Testis (tissue), 3 donors: ENCODE measurements around the gene HYAL3. TPM values are rescaled to one million over a fixed set of nuclear protein-coding genes. Genes with fewer than 3 reads are reported as not detected.
"Not testable (repeated sequence)": the region's sequence is repeated elsewhere in the genome, so short reads cannot be mapped to it uniquely, and the experiment has no call there.

Experiments
- DNase-seq: peaks from one replicate; pipeline ENCODE4 v3.0.0-alpha.2; 2019
- H3K27ac ChIP-seq, 2 donors: fragments of 200-600 bp; sonication (generic); one replicate each; pipeline ENCODE4 v1.5.1; 2019
- H3K27me3 ChIP-seq: fragments of 200-600 bp; sonication (generic); one replicate; pipeline ENCODE4 v1.5.1; 2019
- H3K36me3 ChIP-seq: fragments of 200-600 bp; sonication (generic); one replicate; pipeline ENCODE4 v1.5.1; 2017; ENCODE audit warnings: low read depth; ENCODE audit errors: missing control alignments
- H3K4me1 ChIP-seq: fragments of 200-600 bp; sonication (generic); one replicate; pipeline ENCODE4 v1.5.1; 2019
- H3K4me3 ChIP-seq, 2 donors: fragments of 200-600 bp; sonication (generic); one replicate each; pipeline ENCODE4 v1.5.1; 2017 to 2019
- H3K9me3 ChIP-seq: fragments of 200-600 bp; sonication (generic); one replicate; pipeline ENCODE4 v1.5.1; 2017
- CTCF ChIP-seq, 3 experiments: fragments of 450-650 bp in 2 of 3; fragments of 200-600 bp in 1 of 3; sonication (generic) in 1 of 3; IDR thresholded peaks; one replicate each; pipeline ENCODE4 v1.5.1; 2016 to 2019; ENCODE audit warnings: antibody characterized with exemption in 3 of 3, mild to moderate bottlenecking in 2 of 3, moderate library complexity in 1 of 3
- POLR2A ChIP-seq: fragments of 450-650 bp; IDR thresholded peaks from one replicate; pipeline ENCODE4 v1.6.1; 2017; ENCODE audit warnings: antibody characterized with exemption, mild to moderate bottlenecking, moderate library complexity
- WGBS, 2 donors: methylation state at CpG; one replicate each; pipeline ENCODE4 v1.1.5; 2018; 5-methylcytosine and 5-hydroxymethylcytosine counted together
- intact Hi-C: fragments of 100-400 bp; cut with DNase I; formaldehyde crosslinking; loops from one replicate; pipeline ENCODE4 v1.15.1; 2023; ENCODE audit warnings: low total_unique reads
- polyA plus RNA-seq: library from polyadenylated mRNA; stranded (reverse); fragments of 350-450 nt; fragmentation: Illumina TruSeq; extraction: RNeasy Lipid Tissue Mini Kit (QIAGEN cat#74804); gene quantifications from one replicate; pipeline ENCODE4 v1.2.3, GENCODE V29; 2014; ENCODE audit warnings: low read depth, low replicate concordance; ENCODE audit not compliant: insufficient read depth
- total RNA-seq, 2 donors: library from RNA; depleted of rRNA; stranded (reverse); fragments of >200 nt; gene quantifications; one replicate each; pipeline ENCODE4 v1.2.3, GENCODE V29; 2016

The HYAL3 gene
- total and polyA plus RNA-seq, 3 donors from 2014 or later, result 13.8 to 27.9 (median 25.2) TPM

- intact Hi-C loops, result no loop called here
- no peak for DNase-seq
- H3K27me3 ChIP-seq, result no peaks in the 10 kb centered on the region
- TF ChIP-seq POLR2A (no peak), CTCF (IDR thresholded peaks at IDR 0.05) (no peak)
- no peaks in the 10 kb centered on the region for H3K36me3 ChIP-seq
- no peak overlapping the region for H3K27ac ChIP-seq
- 84 to 91% methylated on average over 3 to 11 of the region's 11 CpGs for WGBS, 2 donors
- no peak overlapping the region for H3K4me3 ChIP-seq
- H3K9me3 ChIP-seq, result no peaks in the 10 kb centered on the region
- H3K4me1 ChIP-seq, result peaks cover 42% of the 10 kb centered on the region
Measured at GRCh38 chr3:50318163-50318562, 19.0 kb upstream of the HYAL3 start.

GRCh38 chr3:50317300-50317699 lies 18.1 kb upstream of the HYAL3 start:
- DNase-seq, result no peak
- no peaks in the 10 kb centered on the region for H3K27me3 ChIP-seq
- WGBS, 2 donors, result 57 to 84% methylated on average over 3 to 6 of the region's 6 CpGs
- no peaks in the 10 kb centered on the region for H3K9me3 ChIP-seq
- TF ChIP-seq POLR2A (no peak), CTCF (IDR thresholded peaks at IDR 0.05) (no peak)
- H3K27ac ChIP-seq, result no peak overlapping the region
- no peak overlapping the region for H3K4me3 ChIP-seq
- H3K36me3 ChIP-seq, result no peaks in the 10 kb centered on the region
- intact Hi-C loops, result no loop called here
- H3K4me1 ChIP-seq, result peaks cover 33% of the 10 kb centered on the region

GRCh38 chr3:50316657-50317242 lies 17.5 kb upstream of the HYAL3 start:
- no peaks in the 10 kb centered on the region for H3K27me3 ChIP-seq
- no peak overlapping the region for H3K27ac ChIP-seq
- H3K4me1 ChIP-seq, result peaks cover 28% of the 10 kb centered on the region
- no peaks in the 10 kb centered on the region for H3K9me3 ChIP-seq
- intact Hi-C loops, result no loop called here
- DNase-seq, result no peak
- H3K4me3 ChIP-seq, result no peak overlapping the region
- 60 to 76% methylated on average over 7 to 9 of the region's 9 CpGs for WGBS, 2 donors
- no peaks in the 10 kb centered on the region for H3K36me3 ChIP-seq
- no peak for TF ChIP-seq CTCF (IDR thresholded peaks at IDR 0.05)
- no peak for TF ChIP-seq POLR2A

- Histone ChIP-seq H3K27me3 (no peaks in the 10 kb centered on the region), H3K4me1 (peaks cover 19% of the 10 kb centered on the region), H3K27ac (no peak overlapping the region), H3K4me3 (no peak overlapping the region), H3K36me3 (no peaks in the 10 kb centered on the region), H3K9me3 (no peaks in the 10 kb centered on the region)
- 98 to 99% methylated on average over 4 of the region's 4 CpGs for WGBS, 2 donors
- TF ChIP-seq CTCF (IDR thresholded peaks at IDR 0.05) (no peak), POLR2A (no peak)
- intact Hi-C loops, result no loop called here
- DNase-seq, result no peak
Measured at GRCh38 chr3:50314816-50315215, 15.6 kb upstream of the HYAL3 start.

GRCh38 chr3:50314342-50314741 lies 15.1 kb upstream of the HYAL3 start:
- H3K27ac ChIP-seq, result no peak overlapping the region
- no peaks in the 10 kb centered on the region for H3K9me3 ChIP-seq
- no peaks in the 10 kb centered on the region for H3K27me3 ChIP-seq
- TF ChIP-seq CTCF (IDR thresholded peaks at IDR 0.05), result no peak
- TF ChIP-seq POLR2A, result no peak
- intact Hi-C loops, result no loop called here
- H3K4me3 ChIP-seq, result no peak overlapping the region
- 89 to 90% methylated on average over 3 of the region's 3 CpGs for WGBS, 2 donors
- DNase-seq, result no peak
- H3K4me1 ChIP-seq, result peaks cover 15% of the 10 kb centered on the region
- no peaks in the 10 kb centered on the region for H3K36me3 ChIP-seq

- H3K9me3 ChIP-seq, H3K4me1 ChIP-seq, H3K36me3 ChIP-seq, intact Hi-C loops, H3K27ac ChIP-seq, DNase-seq, H3K27me3 ChIP-seq: not testable (repeated sequence)
- peak overlapping the region in 1 of 2 donors; percentile 10 for H3K4me3 ChIP-seq
- 53 to 87% methylated on average over 4 to 20 of the region's 32 CpGs for WGBS, 2 donors
Measured at GRCh38 chr3:50312041-50312440, 12.8 kb upstream of the HYAL3 start.
